Activated naive CD8-positive, alpha-beta T cell treated with anti-CD3 and anti-CD28 coated beads, Interleukin-2, amount 10 ng/mL, durations not matched to agents 7 days and 5 days (primary cell): ENCODE data around the gene ASIP. TPM values are rescaled to one million over a fixed set of nuclear protein-coding genes. Genes with fewer than 3 reads are reported as not detected.
"Not testable (repeated sequence)": the region's sequence is repeated elsewhere in the genome, so short reads cannot be mapped to it uniquely, and the experiment has no call there.

ENCODE experiments used
- ATAC-seq: fragments of 150-1000 bp; cut with Tn5 transposase; one replicate; pipeline ENCODE4 v1.10.0; 2021; ENCODE audit warnings: low read depth, moderate library complexity
- POLR2A ChIA-PET: fragments of 350-600 bp; sonication (Branson Sonifier 250); formaldehyde crosslinking; loops from one replicate; lab custom pipeline; 2021; ENCODE audit warnings: antibody characterized with exemption; lab: Charles Lee
- DNase-seq: peaks from one replicate; pipeline ENCODE4 v3.0.0; 2021
- H3K27ac Mint-ChIP-seq: one replicate; pipeline ENCODE4 v1.8.0; 2022; ENCODE audit warnings: mild to moderate bottlenecking, mixed read lengths
- H3K27me3 Mint-ChIP-seq: one replicate; pipeline ENCODE4 v1.8.0; 2022; ENCODE audit warnings: mild to moderate bottlenecking, moderate library complexity, mixed read lengths
- H3K36me3 Mint-ChIP-seq: one replicate; pipeline ENCODE4 v1.8.0; 2021; ENCODE audit warnings: mild to moderate bottlenecking, mixed read lengths
- H3K4me1 Mint-ChIP-seq: one replicate; pipeline ENCODE4 v1.8.0; 2021; ENCODE audit warnings: mixed read lengths
- H3K4me3 Mint-ChIP-seq: one replicate; pipeline ENCODE4 v1.8.0; 2022; ENCODE audit warnings: mild to moderate bottlenecking, moderate library complexity, mixed read lengths
- H3K9me3 Mint-ChIP-seq: one replicate; pipeline ENCODE4 v1.8.0; 2021; ENCODE audit warnings: mixed read lengths
- total RNA-seq, 2 experiments: library from RNA; stranded (reverse); gene quantifications; one replicate each; pipeline ENCODE4 v1.2.3, GENCODE V29; 2021

The ASIP gene
- total RNA-seq, 2 experiments from 2014 or later, result not detected

GRCh38 chr20:34274694-34275093 lies 33.5 kb downstream of the ASIP start:
- Mint-ChIP-seq H3K36me3 (peaks cover 22% of the 10 kb centered on the region), H3K4me1 (peaks cover 1% of the 10 kb centered on the region), H3K27ac (no peak overlapping the region), H3K27me3 (no peaks in the 10 kb centered on the region), H3K4me3 (no peak overlapping the region), H3K9me3 (no peaks in the 10 kb centered on the region)
- no peak for DNase-seq
- ATAC-seq, result no peak
- POLR2A ChIA-PET, result interaction anchor here (0.7 kb wide), 1 partner anchor 14 kb away, joined by 5 read pairs; no protein-coding TSS in a partner anchor

- Mint-ChIP-seq H3K9me3 (no peaks in the 10 kb centered on the region), H3K4me1 (no peaks in the 10 kb centered on the region), H3K27ac (no peak overlapping the region), H3K4me3 (no peak overlapping the region), H3K27me3 (no peaks in the 10 kb centered on the region), H3K36me3 (peaks cover 13% of the 10 kb centered on the region)
- POLR2A ChIA-PET, result no interaction called here
- DNase-seq (no peak), ATAC-seq (no peak)
Measured at GRCh38 chr20:34281177-34281576, 40.0 kb downstream of the ASIP start.

GRCh38 chr20:34282041-34282440 lies 40.8 kb downstream of the ASIP start:
- Mint-ChIP-seq H3K27me3 (no peaks in the 10 kb centered on the region), H3K27ac (no peak overlapping the region), H3K4me3 (no peak overlapping the region), H3K36me3 (peaks cover 15% of the 10 kb centered on the region), H3K4me1 (no peaks in the 10 kb centered on the region), H3K9me3 (no peaks in the 10 kb centered on the region)
- POLR2A ChIA-PET, result no interaction called here
- ATAC-seq (no peak), DNase-seq (no peak)

GRCh38 chr20:34283844-34284243 lies 42.6 kb downstream of the ASIP start:
- Mint-ChIP-seq H3K4me3 (no peak overlapping the region), H3K36me3 (peaks cover 12% of the 10 kb centered on the region), H3K4me1 (peaks cover 2% of the 10 kb centered on the region), H3K27ac (no peak overlapping the region), H3K9me3 (no peaks in the 10 kb centered on the region), H3K27me3 (no peaks in the 10 kb centered on the region)
- POLR2A ChIA-PET, result interaction anchor here (0.6 kb wide), 1 partner anchor 20 kb away, joined by 3 read pairs; no protein-coding TSS in a partner anchor
- ATAC-seq (no peak), DNase-seq (no peak)

GRCh38 chr20:34285450-34285849 lies 44.2 kb downstream of the ASIP start:
- Mint-ChIP-seq H3K9me3 (no peaks in the 10 kb centered on the region), H3K27ac (no peak overlapping the region), H3K4me3 (no peak overlapping the region), H3K4me1 (peaks cover 2% of the 10 kb centered on the region), H3K36me3 (peaks cover 20% of the 10 kb centered on the region), H3K27me3 (no peaks in the 10 kb centered on the region)
- ATAC-seq, result no peak
- POLR2A ChIA-PET, result no interaction called here
- no peak for DNase-seq

GRCh38 chr20:34287500-34287899 lies 46.3 kb downstream of the ASIP start:
- H3K27ac Mint-ChIP-seq, H3K9me3 Mint-ChIP-seq, DNase-seq, H3K4me1 Mint-ChIP-seq, ATAC-seq, H3K4me3 Mint-ChIP-seq, H3K27me3 Mint-ChIP-seq: not testable (repeated sequence)
- H3K36me3 Mint-ChIP-seq, result peaks cover 27% of the 10 kb centered on the region
- POLR2A ChIA-PET, result interaction anchor here (1.6 kb wide), 1 partner anchor 15 kb away, joined by 3 read pairs; the partner anchor contains the start of gene AHCY

- ATAC-seq (no peak), DNase-seq (no peak)
- peaks cover 2% of the 10 kb centered on the region for H3K4me1 Mint-ChIP-seq
- POLR2A ChIA-PET, result no interaction called here
- H3K27ac Mint-ChIP-seq, result no peak overlapping the region
- H3K27me3 Mint-ChIP-seq, result no peaks in the 10 kb centered on the region
- no peak overlapping the region for H3K4me3 Mint-ChIP-seq
- no peaks in the 10 kb centered on the region for H3K9me3 Mint-ChIP-seq
- peaks cover 25% of the 10 kb centered on the region for H3K36me3 Mint-ChIP-seq
Measured at GRCh38 chr20:34290471-34290870, 49.2 kb downstream of the ASIP start.

GRCh38 chr20:34292496-34292895 lies 51.3 kb downstream of the ASIP start:
- Mint-ChIP-seq H3K36me3 (peaks cover 20% of the 10 kb centered on the region), H3K4me1 (peaks cover 3% of the 10 kb centered on the region), H3K27me3 (no peaks in the 10 kb centered on the region), H3K9me3 (no peaks in the 10 kb centered on the region), H3K27ac (no peak overlapping the region), H3K4me3 (no peak overlapping the region)
- DNase-seq, result no peak
- POLR2A ChIA-PET, result no interaction called here
- no peak for ATAC-seq

- POLR2A ChIA-PET, result no interaction called here
- Mint-ChIP-seq H3K4me1 (peaks cover 3% of the 10 kb centered on the region), H3K36me3 (peaks cover 19% of the 10 kb centered on the region), H3K9me3 (no peaks in the 10 kb centered on the region), H3K27me3 (no peaks in the 10 kb centered on the region), H3K27ac (no peak overlapping the region), H3K4me3 (no peak overlapping the region)
- DNase-seq, result no peak
- no peak for ATAC-seq
Measured at GRCh38 chr20:34293119-34293518, 51.9 kb downstream of the ASIP start.

GRCh38 chr20:34293589-34293988 lies 52.4 kb downstream of the ASIP start:
- ATAC-seq (no peak), DNase-seq (no peak)
- Mint-ChIP-seq H3K9me3 (no peaks in the 10 kb centered on the region), H3K4me3 (no peak overlapping the region), H3K36me3 (peaks cover 19% of the 10 kb centered on the region), H3K27me3 (no peaks in the 10 kb centered on the region), H3K27ac (no peak overlapping the region), H3K4me1 (peaks cover 3% of the 10 kb centered on the region)
- POLR2A ChIA-PET, result no interaction called here

- ATAC-seq (no peak), DNase-seq (no peak)
- H3K27me3 Mint-ChIP-seq, result no peaks in the 10 kb centered on the region
- H3K9me3 Mint-ChIP-seq, result no peaks in the 10 kb centered on the region
- H3K4me3 Mint-ChIP-seq, result no peak overlapping the region
- H3K4me1 Mint-ChIP-seq, result peaks cover 3% of the 10 kb centered on the region
- H3K27ac Mint-ChIP-seq, result no peak overlapping the region
- H3K36me3 Mint-ChIP-seq, result peaks cover 17% of the 10 kb centered on the region
- POLR2A ChIA-PET, result interaction anchor here (0.5 to 0.6 kb wide), 2 partner anchors 11 to 100 kb away, joined by 3 to 4 read pairs; no protein-coding TSS in a partner anchor
Measured at GRCh38 chr20:34294563-34294962, 53.3 kb downstream of the ASIP start.

- H3K36me3 Mint-ChIP-seq, result peaks cover 11% of the 10 kb centered on the region
- no peaks in the 10 kb centered on the region for H3K27me3 Mint-ChIP-seq
- no peak overlapping the region for H3K27ac Mint-ChIP-seq
- H3K4me3 Mint-ChIP-seq, result no peak overlapping the region
- POLR2A ChIA-PET, result interaction anchor here (0.6 kb wide), 1 partner anchor 10 kb away, joined by 3 read pairs; no protein-coding TSS in a partner anchor
- H3K4me1 Mint-ChIP-seq, result peaks cover 3% of the 10 kb centered on the region
- ATAC-seq (no peak), DNase-seq (no peak)
- no peaks in the 10 kb centered on the region for H3K9me3 Mint-ChIP-seq
Measured at GRCh38 chr20:34295284-34295683, 54.1 kb downstream of the ASIP start.

GRCh38 chr20:34296468-34296867 lies 55.2 kb downstream of the ASIP start:
- Mint-ChIP-seq H3K4me1 (peaks cover 8% of the 10 kb centered on the region), H3K36me3 (peaks cover 3% of the 10 kb centered on the region), H3K4me3 (no peak overlapping the region), H3K9me3 (no peaks in the 10 kb centered on the region), H3K27ac (no peak overlapping the region), H3K27me3 (no peaks in the 10 kb centered on the region)
- POLR2A ChIA-PET, result no interaction called here
- DNase-seq (no peak), ATAC-seq (no peak)

GRCh38 chr20:34298294-34298784 lies 57.1 kb downstream of the ASIP start:
- H3K27me3 Mint-ChIP-seq, H3K27ac Mint-ChIP-seq, H3K4me3 Mint-ChIP-seq, ATAC-seq, H3K9me3 Mint-ChIP-seq, DNase-seq, H3K36me3 Mint-ChIP-seq, POLR2A ChIA-PET: not testable (repeated sequence)
- H3K4me1 Mint-ChIP-seq, result peaks cover 19% of the 10 kb centered on the region
